Measurements from ENCODE around the gene SHMT2.

The SHMT2 gene

GRCh38 chr12:57232156-57232756, 2.7 kb downstream of the SHMT2 start:
- TF ChIP-seq GATA2 (IDR thresholded peaks at IDR 0.05; ENCODE audit: low read depth, low read length) (no peak), GATA3 (IDR thresholded peaks at IDR 0.05; ENCODE audit: low read depth, low read length) (no peak)

- no peak for TF ChIP-seq GATA2 (IDR thresholded peaks at IDR 0.05; ENCODE audit: low read depth, low read length)
- TF ChIP-seq GATA3 (IDR thresholded peaks at IDR 0.05; ENCODE audit: low read depth, low read length), result no peak
These were observed 4.1 kb downstream of the SHMT2 start for GRCh38 chr12:57233357-57234232.

GRCh38 chr12:57234233-57234570, 4.7 kb downstream of the SHMT2 start:
- TF ChIP-seq GATA3 (IDR thresholded peaks at IDR 0.05; ENCODE audit: low read depth, low read length) (no peak), GATA2 (IDR thresholded peaks at IDR 0.05; ENCODE audit: low read depth, low read length) (no peak)

- no peak for TF ChIP-seq GATA2 (IDR thresholded peaks at IDR 0.05; ENCODE audit: low read depth, low read length)
- TF ChIP-seq GATA3 (IDR thresholded peaks at IDR 0.05; ENCODE audit: low read depth, low read length), result no peak
These were observed 5.1 kb downstream of the SHMT2 start for GRCh38 chr12:57234571-57235016.

- TF ChIP-seq GATA2 (IDR thresholded peaks at IDR 0.05; ENCODE audit: low read depth, low read length), result no peak
These were observed 5.7 kb downstream of the SHMT2 start for GRCh38 chr12:57235017-57235727.

- no peak for TF ChIP-seq GATA3 (IDR thresholded peaks at IDR 0.05; ENCODE audit: low read depth, low read length)
- TF ChIP-seq GATA2 (IDR thresholded peaks at IDR 0.05; ENCODE audit: low read depth, low read length), result no peak
These were observed 6.2 kb downstream of the SHMT2 start for GRCh38 chr12:57235728-57236131.

- TF ChIP-seq GATA2 (IDR thresholded peaks at IDR 0.05; ENCODE audit: low read depth, low read length) (no peak), GATA3 (IDR thresholded peaks at IDR 0.05; ENCODE audit: low read depth, low read length) (no peak)
These were observed 6.9 kb downstream of the SHMT2 start for GRCh38 chr12:57236201-57236924.

- no peak for TF ChIP-seq GATA3 (IDR thresholded peaks at IDR 0.05; ENCODE audit: low read depth, low read length)
- TF ChIP-seq GATA2 (IDR thresholded peaks at IDR 0.05; ENCODE audit: low read depth, low read length), result no peak
These were observed 7.5 kb downstream of the SHMT2 start for GRCh38 chr12:57236925-57237595.

- TF ChIP-seq GATA3 (IDR thresholded peaks at IDR 0.05; ENCODE audit: low read depth, low read length) (no peak), GATA2 (IDR thresholded peaks at IDR 0.05; ENCODE audit: low read depth, low read length) (no peak)
These were observed 8.1 kb downstream of the SHMT2 start for GRCh38 chr12:57237596-57237931.

- no peak for TF ChIP-seq GATA2 (IDR thresholded peaks at IDR 0.05; ENCODE audit: low read depth, low read length)
- no peak for TF ChIP-seq GATA3 (IDR thresholded peaks at IDR 0.05; ENCODE audit: low read depth, low read length)
These were observed 8.7 kb downstream of the SHMT2 start for GRCh38 chr12:57237932-57238853.

- TF ChIP-seq GATA2 (IDR thresholded peaks at IDR 0.05; ENCODE audit: low read depth, low read length), result no peak
- TF ChIP-seq GATA3 (IDR thresholded peaks at IDR 0.05; ENCODE audit: low read depth, low read length), result no peak
These were observed 9.5 kb downstream of the SHMT2 start for GRCh38 chr12:57238854-57239554.

- TF ChIP-seq GATA2 (IDR thresholded peaks at IDR 0.05; ENCODE audit: low read depth, low read length), result no peak
- no peak for TF ChIP-seq GATA3 (IDR thresholded peaks at IDR 0.05; ENCODE audit: low read depth, low read length)
These were observed 10.1 kb downstream of the SHMT2 start for GRCh38 chr12:57239587-57240065.

All from SH-SY5Y (cell line).